Measurements from ENCODE around the gene OR4F17.
"Not testable (repeated sequence)": the region's sequence is repeated elsewhere in the genome, so short reads cannot be mapped to it uniquely, and the experiment has no call there.

OR4F17 gene

GRCh38 chr19:106804-107203 is at the start of gene OR4F17:
Gene OR4F17, plus strand, starts transcription at chr19:107104. Its CDS starts 3,575 bp downstream, at chr19:110679.
- H3K27ac ChIP-seq = not testable (repeated sequence)

GRCh38 chr19:70793-71192 is 36.1 kb upstream of the OR4F17 start:
- H3K27ac ChIP-seq = not testable (repeated sequence)

GRCh38 chr19:82864-83263 is 24.0 kb upstream of the OR4F17 start:
- not testable (repeated sequence) for H3K27ac ChIP-seq

- H3K27ac ChIP-seq = not testable (repeated sequence)
Measured at GRCh38 chr19:83626-84025, 23.3 kb upstream of the OR4F17 start.

- H3K27ac ChIP-seq = not testable (repeated sequence)
Measured at GRCh38 chr19:90678-91077, 16.2 kb upstream of the OR4F17 start.

GRCh38 chr19:94794-95193 is 12.1 kb upstream of the OR4F17 start:
- not testable (repeated sequence) for H3K27ac ChIP-seq

GRCh38 chr19:97647-98046 is 9.3 kb upstream of the OR4F17 start:
- not testable (repeated sequence) for H3K27ac ChIP-seq

GRCh38 chr19:120443-121140 is 13.7 kb downstream of the OR4F17 start:
- not testable (repeated sequence) for H3K27ac ChIP-seq

Measured in VCaP (cell line).